Hematopoietic multipotent progenitor cell treated with erythropoietin and hydrocortisone succinate and interleukin-3 and kit ligand, for 17 days (in vitro differentiated cells): ENCODE data around the gene JMJD6.
"Not testable (repeated sequence)": the region's sequence is repeated elsewhere in the genome, so short reads cannot be mapped to it uniquely, and the experiment has no call there.

Experiments used
- DNase-seq: peaks from one replicate; pipeline ENCODE4 v3.0.0-alpha.2; 2015; ENCODE audit warnings: low spot score

Gene JMJD6

GRCh38 chr17:76736349-76737081 lies 10.1 kb upstream of the JMJD6 start:
- DNase-seq: peak; percentile 87

GRCh38 chr17:76735586-76736348 lies 9.4 kb upstream of the JMJD6 start:
- peak; percentile 56 for DNase-seq

- DNase-seq: peak; percentile 59
These were observed 8.6 kb upstream of the JMJD6 start for GRCh38 chr17:76735006-76735405.

GRCh38 chr17:76734080-76734840 lies 7.9 kb upstream of the JMJD6 start:
- DNase-seq: peak; percentile 41

GRCh38 chr17:76733618-76733957 lies 7.2 kb upstream of the JMJD6 start:
- DNase-seq: no peak

GRCh38 chr17:76732734-76733617 lies 6.6 kb upstream of the JMJD6 start:
- DNase-seq: no peak

GRCh38 chr17:76731800-76732733 lies 5.7 kb upstream of the JMJD6 start:
- DNase-seq: not testable (repeated sequence)

GRCh38 chr17:76727745-76728456 lies 1.5 kb upstream of the JMJD6 start:
- no peak for DNase-seq

GRCh38 chr17:76726776-76727718 lies 641 bp upstream of the JMJD6 start, which contains the start of gene METTL23:
Gene METTL23 (plus strand): TSS chr17:76726839. CDS start chr17:76729711, 2,872 bp downstream.
- peak; percentile 84 for DNase-seq

- peak; percentile 77 for DNase-seq
These were observed 701 bp downstream of the JMJD6 start for GRCh38 chr17:76725580-76726230.

GRCh38 chr17:76723812-76724211 lies 2.6 kb downstream of the JMJD6 start:
- DNase-seq: no peak

- not testable (repeated sequence) for DNase-seq
These were observed 3.4 kb downstream of the JMJD6 start for GRCh38 chr17:76722977-76723376.

GRCh38 chr17:76722279-76722678 lies 4.1 kb downstream of the JMJD6 start:
- DNase-seq: no peak

GRCh38 chr17:76721463-76721862 lies 4.9 kb downstream of the JMJD6 start:
- DNase-seq: no peak

GRCh38 chr17:76720941-76721340 lies 5.5 kb downstream of the JMJD6 start:
- DNase-seq: no peak

- no peak for DNase-seq
These were observed 6.2 kb downstream of the JMJD6 start for GRCh38 chr17:76720211-76720610.

- no peak for DNase-seq
These were observed 7.9 kb downstream of the JMJD6 start for GRCh38 chr17:76718516-76718915.

GRCh38 chr17:76716839-76717215 lies 9.6 kb downstream of the JMJD6 start:
- DNase-seq: no peak
